AG04449 (cell line): ENCODE data around the gene KCNJ15.

Source experiments
- CTCF ChIA-PET: fragments of 350-600 bp; formaldehyde crosslinking; extraction: SDS; loops from one replicate; lab custom pipeline; 2021; ENCODE audit warnings: antibody characterized with exemption; lab: Yijun Ruan, JAX
- POLR2A ChIA-PET: fragments of 400-600, 350-600 bp; formaldehyde crosslinking; extraction: SDS; loops from one replicate; lab custom pipeline; 2020; ENCODE audit warnings: antibody characterized with exemption, inconsistent platforms; lab: Yijun Ruan, JAX
- DNase-seq: peaks from one replicate; pipeline ENCODE4 v3.0.0-alpha.2; 2010; ENCODE audit warnings: low read depth, low spot score
- H3K4me3 ChIP-seq: 2 replicates; pipeline ENCODE4 v1.5.1; 2011; ENCODE audit warnings: low read depth, mild to moderate bottlenecking, control low read depth, low read length
- CTCF ChIP-seq: IDR thresholded peaks from one replicate; pipeline ENCODE4 v1.5.1; 2011; ENCODE audit warnings: mild to moderate bottlenecking, moderate library complexity, low read length, control low read depth, inconsistent platforms; ENCODE audit not compliant: insufficient read depth; ENCODE audit errors: missing control alignments

KCNJ15 gene

DNA sequence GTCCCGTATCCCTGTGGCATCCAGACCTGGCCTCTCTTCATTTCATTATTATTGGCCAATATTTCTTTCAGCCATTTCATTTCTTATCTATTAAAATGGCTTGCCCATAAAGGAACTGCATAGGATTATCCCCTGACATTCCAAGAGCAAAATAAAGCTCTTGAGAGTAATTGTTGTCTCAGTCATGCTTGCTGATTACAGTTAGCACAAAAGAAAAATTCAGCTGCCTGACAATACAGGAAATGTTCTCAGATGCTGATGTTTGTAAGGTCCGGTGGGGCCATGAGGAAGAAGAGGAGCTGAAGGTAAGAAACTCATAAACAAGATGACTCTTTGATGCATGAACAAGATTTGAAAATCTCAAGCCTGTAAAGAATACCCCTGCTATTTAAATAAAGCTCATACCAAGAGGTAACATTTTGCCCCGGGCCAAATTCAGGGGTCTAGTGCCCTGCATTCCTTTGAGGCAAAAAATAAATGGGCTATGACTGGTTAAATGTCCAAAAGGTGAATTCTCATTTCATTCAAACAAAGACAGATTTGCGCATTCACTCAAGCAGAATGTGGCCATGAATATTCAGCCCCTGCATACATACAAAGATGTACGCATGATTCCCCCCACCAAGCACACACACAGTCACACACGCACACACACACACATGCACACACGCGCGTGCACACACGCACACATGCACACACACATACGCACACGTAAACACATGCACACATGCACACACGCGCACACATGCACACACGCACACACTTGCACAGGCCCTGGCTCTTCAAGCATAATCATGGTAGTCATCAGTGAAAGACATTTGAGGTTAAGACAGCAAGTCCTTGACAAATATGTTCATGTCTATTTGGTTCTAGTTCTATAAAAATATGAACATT lies 44.8 kb downstream of the KCNJ15 start:
- H3K4me3 ChIP-seq: no peak overlapping the region
- DNase-seq: no peak
- ChIA-PET POLR2A (no interaction called here), CTCF (no interaction called here)
- no peak for TF ChIP-seq CTCF

- H3K4me3 ChIP-seq: no peak overlapping the region
- DNase-seq: peak; percentile 73
- ChIA-PET CTCF (interaction anchor here (1.2 to 2.1 kb wide), 2 partner anchors 9 to 20 kb away, joined by 3 to 8 read pairs; no protein-coding TSS in a partner anchor), POLR2A (interaction anchor here (1.2 kb wide), 1 partner anchor 26 kb away, joined by 8 read pairs; no protein-coding TSS in a partner anchor)
- TF ChIP-seq CTCF: no peak
Observed at GRCh38 chr21:38303300-38303699, 46.5 kb downstream of the KCNJ15 start.

DNA sequence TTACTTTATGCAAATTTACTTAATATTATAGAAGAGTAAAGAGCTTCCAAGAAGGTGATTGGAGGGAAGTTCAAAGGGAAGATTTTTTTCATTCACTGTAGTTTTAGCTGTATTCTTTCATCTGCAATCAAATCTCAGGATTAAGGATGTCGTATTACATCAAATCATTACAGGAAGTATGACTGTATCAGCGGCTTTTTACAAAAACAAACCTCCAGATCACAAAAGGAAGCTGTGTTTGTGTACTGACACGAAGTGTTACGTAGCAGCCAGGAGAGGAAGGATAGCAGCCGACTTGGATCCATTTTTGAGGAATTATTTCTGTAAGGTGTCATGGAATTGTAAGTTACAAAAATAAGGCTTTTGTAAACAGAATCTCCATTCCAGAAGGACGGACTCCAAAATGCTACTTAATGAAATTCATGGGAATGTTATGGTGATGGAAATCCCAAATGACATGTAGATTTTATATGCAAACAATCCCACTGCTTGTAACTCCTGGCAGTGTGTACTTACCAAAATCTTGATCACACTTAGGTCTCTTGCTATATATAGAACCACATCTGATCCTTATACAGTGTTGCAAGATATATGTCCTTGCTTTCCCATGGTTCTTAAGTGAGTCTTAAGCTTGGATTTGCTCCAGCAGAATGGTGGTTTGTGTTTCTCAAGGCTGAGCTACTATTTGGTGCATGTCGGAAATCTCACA lies 49.8 kb downstream of the KCNJ15 start:
- CTCF ChIA-PET: interaction anchor here (1.0 to 2.0 kb wide), 3 partner anchors 14 to 45 kb away, joined by 3 to 6 read pairs (median 3); no protein-coding TSS in a partner anchor
- H3K4me3 ChIP-seq: no peak overlapping the region
- peak; percentile 99 for DNase-seq
- no peak for TF ChIP-seq CTCF
- POLR2A ChIA-PET: interaction anchor here (0.7 to 1.7 kb wide), 7 partner anchors 13 to 40 kb away, joined by 3 to 12 read pairs (median 5); no protein-coding TSS in a partner anchor

DNA sequence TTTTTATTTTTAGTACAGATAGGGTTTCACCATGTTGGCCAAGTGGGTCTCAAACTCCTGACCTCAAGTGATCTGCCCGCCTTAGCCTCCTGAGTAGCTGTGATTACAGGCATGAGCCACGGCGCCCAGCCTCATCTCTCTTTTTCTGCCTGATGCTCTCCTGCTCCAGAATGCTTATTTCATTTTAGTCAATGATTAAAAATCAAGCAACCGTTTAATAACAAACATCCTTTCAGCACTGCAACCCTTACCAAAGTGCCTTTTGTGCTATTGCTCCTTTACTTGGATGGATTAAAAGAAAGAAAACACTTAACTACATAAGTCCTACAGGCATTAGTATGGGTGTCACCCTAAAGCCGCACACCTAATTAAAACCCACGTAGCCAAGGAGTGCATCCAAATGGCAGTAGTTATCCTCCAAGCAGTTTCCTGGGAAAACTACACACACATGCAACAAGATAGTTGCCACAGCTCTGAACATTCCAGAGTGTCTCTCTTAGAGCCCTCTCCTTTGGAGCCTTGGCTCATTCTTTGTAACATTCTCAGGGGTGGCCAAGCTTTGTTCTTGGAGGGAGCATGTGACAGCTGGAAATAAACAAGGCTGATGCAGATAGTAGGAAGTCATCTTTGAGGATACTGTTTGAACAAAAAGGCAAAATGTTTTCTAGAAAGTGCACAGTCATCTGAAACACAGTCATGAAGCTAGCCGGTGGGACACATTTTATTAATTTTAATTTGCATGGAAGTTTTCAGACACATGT lies 51.2 kb downstream of the KCNJ15 start:
- ChIA-PET CTCF (interaction anchor here (0.7 to 1.2 kb wide), 4 partner anchors 15 to 88 kb away, joined by 3 to 4 read pairs (median 3); no protein-coding TSS in a partner anchor), POLR2A (interaction anchor here (1.7 kb wide), 2 partner anchors 15 to 18 kb away, joined by 5 to 12 read pairs; no protein-coding TSS in a partner anchor)
- H3K4me3 ChIP-seq: no peak overlapping the region
- DNase-seq: no peak
- no peak for TF ChIP-seq CTCF

- ChIA-PET POLR2A (no interaction called here), CTCF (interaction anchor here (0.7 to 1.0 kb wide), 3 partner anchors 44 to 88 kb away, joined by 3 read pairs; no protein-coding TSS in a partner anchor)
- DNase-seq: no peak
- no peak overlapping the region for H3K4me3 ChIP-seq
- no peak for TF ChIP-seq CTCF
Observed at GRCh38 chr21:38308532-38309119, 51.8 kb downstream of the KCNJ15 start.
